Stimulated activated CD4-positive, alpha-beta T cell treated with anti-CD3 and anti-CD28 coated beads, Interleukin-15, amount 100 ng/mL, for 48 hours (primary cell): Measurements from ENCODE around the gene MAP2K3.

Source experiments
- DNase-seq, 2 donors: peaks; one replicate each; pipeline ENCODE4 v3.0.0-alpha.2; 2020; ENCODE audit warnings: low read depth in 2 of 2

MAP2K3 gene

DNA sequence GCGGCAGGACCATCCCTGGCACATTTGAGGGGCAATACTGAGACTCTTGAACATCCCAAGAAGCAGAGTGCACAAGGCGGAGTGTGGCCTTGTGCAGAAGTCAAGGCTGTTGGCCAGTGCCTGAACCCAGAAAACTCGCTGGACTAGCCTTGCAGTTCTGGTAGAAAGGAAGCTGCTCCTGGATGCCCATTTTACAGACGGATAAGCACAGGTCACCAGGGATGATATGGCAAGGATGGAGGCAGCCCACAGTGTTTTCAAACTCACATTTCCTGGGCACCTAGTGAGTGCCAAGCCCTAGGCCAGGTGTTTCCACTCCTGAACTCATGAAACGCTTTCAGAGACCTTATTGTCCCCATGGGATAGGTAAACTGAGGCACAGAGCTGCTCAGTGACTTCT lies 1.7 kb upstream of the MAP2K3 start:
- no peak for DNase-seq

GRCh38 chr17:21283482-21284318 lies 811 bp upstream of the MAP2K3 start:
- no peak for DNase-seq

- DNase-seq = no peak
These were observed 904 bp downstream of the MAP2K3 start for GRCh38 chr17:21285164-21286065.

- no peak for DNase-seq
These were observed 1.7 kb downstream of the MAP2K3 start for GRCh38 chr17:21286066-21286770.

DNA sequence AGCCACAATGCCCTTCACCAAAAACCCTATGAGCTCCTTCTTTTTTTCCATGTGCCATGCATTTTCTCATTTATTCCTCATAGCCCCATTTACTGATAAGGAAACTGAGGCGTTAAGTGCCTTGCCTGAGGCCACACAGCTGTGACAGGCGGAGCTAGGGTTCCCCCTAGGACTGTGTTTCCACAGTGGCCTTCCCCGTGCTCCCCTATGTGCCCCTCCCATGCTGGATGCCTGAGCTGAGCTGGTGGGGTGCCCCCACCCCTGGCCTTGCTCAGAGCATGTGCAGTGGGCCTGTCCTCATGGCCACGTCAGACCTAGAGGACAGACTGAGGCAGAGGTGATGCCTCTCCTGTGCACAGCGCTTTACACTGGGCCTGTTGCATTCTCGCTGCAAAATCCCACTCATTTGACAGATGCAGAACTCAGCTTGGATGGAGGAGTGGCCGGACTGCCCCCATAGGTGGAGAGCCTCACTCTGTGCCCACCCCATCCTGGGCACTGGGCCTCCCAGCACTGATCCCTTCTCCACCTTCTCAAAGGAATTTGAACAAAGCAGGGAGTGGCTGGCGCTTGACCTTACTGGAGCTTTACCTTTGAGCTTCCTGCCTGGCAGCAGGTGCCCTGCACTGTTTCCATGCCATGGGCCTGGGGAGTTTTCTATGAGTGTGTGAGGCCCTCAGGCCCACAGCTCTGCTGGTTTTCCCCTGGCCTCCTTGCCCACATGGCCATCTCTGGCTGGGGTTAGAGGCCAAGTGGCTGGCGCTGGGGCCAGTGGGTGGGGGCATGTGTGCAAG lies 2.6 kb downstream of the MAP2K3 start:
- DNase-seq = no peak

DNA sequence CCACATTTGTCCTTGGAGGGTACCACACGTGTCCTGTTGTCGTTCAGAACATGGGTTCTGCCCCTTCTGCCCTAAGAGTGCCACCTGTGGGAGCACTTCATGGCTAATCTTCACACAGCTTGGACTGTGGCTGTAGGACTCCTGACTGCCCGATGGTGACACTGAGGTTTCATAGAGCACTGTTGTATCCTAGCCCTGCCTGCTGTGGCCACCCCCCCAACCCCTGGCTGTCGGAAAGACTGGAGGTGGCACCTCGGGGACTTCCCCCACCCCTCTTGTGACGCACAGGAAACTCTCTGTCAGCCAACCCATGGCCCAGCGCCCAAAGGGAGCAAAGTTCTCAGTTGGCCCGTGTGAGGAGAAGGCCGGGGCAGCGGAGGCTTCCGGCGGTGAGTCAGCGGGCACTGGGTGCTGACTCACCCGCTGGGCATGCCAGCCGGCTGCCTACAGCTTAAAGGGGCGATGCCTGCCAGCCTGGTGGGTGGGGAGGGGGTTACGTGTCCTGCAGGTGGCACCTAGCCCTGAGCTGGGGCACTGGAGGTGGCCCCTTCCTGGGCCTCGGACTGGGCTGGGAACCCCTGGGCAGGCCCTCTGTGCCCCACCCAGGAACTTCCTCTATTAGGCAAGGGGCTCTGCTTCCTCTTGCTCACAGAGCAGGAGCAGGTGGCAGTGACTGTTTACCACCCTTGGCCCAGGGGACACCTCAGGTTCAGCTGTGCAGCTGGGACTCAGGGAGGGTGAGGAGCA lies 3.4 kb downstream of the MAP2K3 start:
- DNase-seq = peak; percentile 94 to 96

DNA sequence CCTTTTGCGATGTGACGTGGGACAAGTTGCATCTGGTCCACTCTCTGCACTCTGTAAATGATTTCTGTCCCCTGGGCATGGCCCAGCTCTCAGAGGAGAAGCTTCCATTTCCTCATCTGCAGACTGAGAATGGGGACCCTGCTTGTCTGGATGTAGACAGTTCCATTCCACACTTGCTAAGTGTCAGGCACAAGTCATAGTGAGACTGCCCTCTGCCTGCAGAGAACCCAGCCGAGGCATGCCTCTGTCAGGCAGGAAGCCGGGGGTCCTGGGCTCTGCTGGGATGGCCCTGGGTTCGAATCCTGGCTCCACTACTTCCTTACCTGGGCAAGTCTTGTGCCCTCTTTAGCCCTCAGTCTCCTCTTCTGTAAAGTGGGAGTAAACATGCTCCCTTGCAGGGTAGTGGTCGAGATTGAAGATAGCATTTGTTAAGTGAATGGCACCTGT lies 4.1 kb downstream of the MAP2K3 start:
- DNase-seq = no peak

DNA sequence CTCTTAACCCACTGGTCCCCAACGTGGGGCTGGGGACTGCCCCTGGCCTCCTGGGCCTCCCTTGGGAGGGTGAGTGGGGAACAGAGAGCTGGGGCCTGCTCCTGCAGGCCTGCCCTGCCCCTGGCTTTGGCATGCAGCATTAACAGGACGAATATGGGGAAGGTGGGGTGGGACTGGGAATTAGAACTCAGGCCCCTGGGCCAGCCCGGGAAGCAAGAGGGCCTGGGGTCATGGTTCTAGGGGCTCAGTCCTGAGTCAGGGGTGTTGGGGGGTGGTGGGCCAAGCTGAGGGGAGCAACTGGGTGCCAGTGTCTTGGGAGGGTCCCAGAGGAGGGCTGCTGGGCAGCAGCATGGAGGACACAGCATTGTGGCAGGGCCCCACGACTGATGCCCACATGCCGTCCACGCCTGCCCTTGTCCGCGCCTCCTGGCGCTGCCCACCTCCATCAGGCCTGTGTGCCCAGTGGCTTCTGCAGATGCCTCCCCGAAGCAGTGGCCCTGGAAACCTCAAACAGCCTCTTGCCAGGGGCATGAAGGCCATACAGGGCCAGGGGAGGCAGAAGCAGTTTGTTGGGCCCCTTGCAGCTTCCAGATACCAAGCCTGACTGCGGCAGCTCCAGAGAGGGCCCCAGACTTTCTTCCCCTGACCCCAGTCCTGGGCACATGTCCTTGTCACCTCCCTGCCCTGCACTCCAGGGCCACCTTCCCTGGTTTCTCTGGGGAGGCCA lies 4.8 kb downstream of the MAP2K3 start:
- DNase-seq = no peak

- no peak for DNase-seq
These were observed 5.5 kb downstream of the MAP2K3 start for GRCh38 chr17:21289902-21290571.

GRCh38 chr17:21291357-21291756 lies 6.8 kb downstream of the MAP2K3 start:
- no peak for DNase-seq

DNA sequence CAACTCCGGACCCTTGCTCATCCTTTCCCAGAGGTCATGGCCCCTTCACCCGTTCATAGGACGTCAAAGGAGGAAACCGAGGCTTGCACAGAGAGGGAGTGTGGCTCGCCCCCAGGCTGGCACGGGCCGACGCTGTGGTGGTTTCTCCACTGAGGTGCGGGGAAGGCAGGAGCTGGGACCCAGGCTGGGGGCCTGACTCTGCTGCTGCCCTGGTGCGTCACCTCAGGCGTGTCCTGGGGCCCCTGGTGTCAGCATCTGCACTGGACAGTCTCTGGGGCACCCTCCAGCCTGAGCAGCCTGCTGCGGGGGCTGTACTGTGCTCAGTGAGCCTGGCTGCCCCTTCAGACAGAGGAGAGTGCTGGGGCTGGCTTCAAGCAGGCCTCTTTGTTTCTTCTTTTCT lies 7.4 kb downstream of the MAP2K3 start:
- DNase-seq = no peak

GRCh38 chr17:21292867-21293830 lies 8.6 kb downstream of the MAP2K3 start:
- DNase-seq = no peak

DNA sequence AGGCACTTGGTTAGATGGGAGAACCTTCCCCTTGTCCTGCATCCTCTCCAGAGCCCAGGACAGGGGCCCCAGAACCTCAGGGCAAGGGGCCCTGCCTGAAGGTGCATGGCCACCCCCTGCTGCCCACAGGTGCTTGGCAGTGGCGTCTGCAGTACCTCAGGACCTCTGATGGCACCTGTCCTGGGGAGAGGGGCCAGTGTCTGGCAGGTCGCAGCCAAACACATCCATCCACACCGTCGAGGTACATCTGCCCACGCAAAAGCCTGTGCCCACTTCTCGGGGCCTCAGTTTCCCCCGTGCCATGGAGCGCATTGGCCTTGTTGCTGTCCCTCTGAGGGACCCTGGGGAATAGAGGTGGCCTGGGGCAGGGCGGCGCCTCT lies 9.3 kb downstream of the MAP2K3 start:
- DNase-seq = no peak

DNA sequence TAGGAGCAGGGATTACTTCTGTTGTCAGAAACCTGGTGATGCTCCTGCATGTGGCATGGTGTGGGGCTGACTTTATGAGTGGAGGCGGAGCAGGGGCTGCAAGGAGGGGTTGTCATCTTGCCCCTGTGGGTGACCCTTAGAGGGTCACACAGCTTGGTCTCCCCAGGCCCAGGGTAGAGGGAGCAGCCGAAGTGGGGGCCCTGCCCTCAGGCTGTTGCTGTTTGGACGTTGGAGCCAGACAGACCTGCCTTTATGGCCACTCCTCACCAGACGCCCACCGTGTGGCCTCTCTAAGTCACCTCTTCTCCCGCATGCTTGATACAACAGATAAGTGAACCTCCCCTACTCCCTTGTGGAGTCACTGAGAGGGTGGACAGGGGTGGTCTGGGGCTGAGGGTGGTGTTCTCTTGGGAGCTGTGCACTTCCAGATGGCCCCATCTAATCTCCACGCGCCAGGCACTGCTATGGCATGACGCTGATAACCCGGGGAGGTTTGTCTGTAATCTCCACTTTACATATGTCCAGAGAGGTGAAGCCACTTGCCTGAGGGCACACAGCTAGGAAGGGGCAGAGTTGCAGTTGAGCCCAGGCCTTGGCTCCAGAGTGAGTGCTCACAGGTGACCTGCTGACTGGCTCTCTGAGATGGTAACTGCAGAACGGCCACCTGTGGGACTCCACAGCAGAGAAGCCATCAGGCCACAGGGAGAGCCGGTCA lies 10.0 kb downstream of the MAP2K3 start:
- no peak for DNase-seq

GRCh38 chr17:21295036-21295952 lies 10.8 kb downstream of the MAP2K3 start:
- no peak for DNase-seq
